ENCODE results near the gene LRRC28. TPM values are rescaled to one million over a fixed set of nuclear protein-coding genes. Genes with fewer than 3 reads are reported as not detected.
"Not testable (repeated sequence)": the region's sequence is repeated elsewhere in the genome, so short reads cannot be mapped to it uniquely, and the experiment has no call there.

LRRC28 gene
- polyA plus RNA-seq, 1 donor, result 19.6 TPM

- no peak for DNase-seq
These were observed 94.0 kb downstream of the LRRC28 start for GRCh38 chr15:99345242-99345641.

GRCh38 chr15:99345832-99346462 is 94.7 kb downstream of the LRRC28 start:
- no peak for DNase-seq

GRCh38 chr15:99347574-99347973 is 96.3 kb downstream of the LRRC28 start:
- DNase-seq, result no peak

- DNase-seq, result no peak
These were observed 97.1 kb downstream of the LRRC28 start for GRCh38 chr15:99348412-99348811.

GRCh38 chr15:99350408-99350807 is 99.1 kb downstream of the LRRC28 start:
- DNase-seq, result no peak

GRCh38 chr15:99359769-99360168 is 108.5 kb downstream of the LRRC28 start:
- no peak for DNase-seq

- no peak for DNase-seq
These were observed 110.4 kb downstream of the LRRC28 start for GRCh38 chr15:99361545-99362185.

GRCh38 chr15:99365242-99365641 is 114.0 kb downstream of the LRRC28 start:
- DNase-seq, result no peak

GRCh38 chr15:99366013-99366412 is 114.7 kb downstream of the LRRC28 start:
- DNase-seq, result no peak

- DNase-seq, result no peak
These were observed 117.5 kb downstream of the LRRC28 start for GRCh38 chr15:99368743-99369142.

- DNase-seq, result no peak
These were observed 117.9 kb downstream of the LRRC28 start for GRCh38 chr15:99369196-99369595.

- DNase-seq, result no peak
These were observed 120.2 kb downstream of the LRRC28 start for GRCh38 chr15:99371180-99372103.

GRCh38 chr15:99385005-99385669 is 133.9 kb downstream of the LRRC28 start:
- DNase-seq, result no peak

GRCh38 chr15:99385865-99386264 is 134.6 kb downstream of the LRRC28 start:
- no peak for DNase-seq

- DNase-seq, result no peak
These were observed 135.1 kb downstream of the LRRC28 start for GRCh38 chr15:99386391-99386790.

- DNase-seq, result no peak
These were observed 136.3 kb downstream of the LRRC28 start for GRCh38 chr15:99387421-99388168.

GRCh38 chr15:99390667-99391066 is 139.4 kb downstream of the LRRC28 start:
- DNase-seq, result no peak

GRCh38 chr15:99393641-99394040 is 142.4 kb downstream of the LRRC28 start:
- no peak for DNase-seq

- no peak for DNase-seq
These were observed 145.1 kb downstream of the LRRC28 start for GRCh38 chr15:99396375-99396774.

GRCh38 chr15:99399061-99399460 is 147.8 kb downstream of the LRRC28 start:
- DNase-seq, result no peak

GRCh38 chr15:99399618-99400017 is 148.3 kb downstream of the LRRC28 start:
- no peak for DNase-seq

- DNase-seq, result not testable (repeated sequence)
These were observed 149.9 kb downstream of the LRRC28 start for GRCh38 chr15:99401216-99401615.

Data from hindlimb muscle (tissue), 1 donor.